ENCODE data around the gene MYZAP. TPM values are rescaled to one million over a fixed set of nuclear protein-coding genes. Genes with fewer than 3 reads are reported as not detected.

Gene MYZAP
- total RNA-seq: under 0.01 and 0.18 TPM in 2 replicates

GRCh38 chr15:57591822-57592367 is at the start of gene MYZAP:
MYZAP (plus strand) TSS chr15:57591904; CDS start chr15:57592035, 131 bp downstream.

GRCh38 chr15:57706405-57707209 is 114.9 kb downstream of the MYZAP start, which contains the start of gene POLR2M:
POLR2M (plus strand) TSS chr15:57706714; CDS start chr15:57706843, 129 bp downstream.

Other genes with a start within 250 kb of the MYZAP start
- gene CGNL1, start 215.4 kb upstream of the MYZAP start, total RNA-seq: 0.28 TPM in 2 replicates
- gene POLR2M, start 114.8 kb downstream of the MYZAP start, total RNA-seq: 255 and 306 TPM in 2 replicates

All from smooth muscle cell of bladder (primary cell).